ENCODE data around the gene RPS17. TPM values are rescaled to one million over a fixed set of nuclear protein-coding genes. Genes with fewer than 3 reads are reported as not detected.

RPS17 gene
- total RNA-seq, 2 donors from 2014 or later = 987 to 1,378 TPM

DNA sequence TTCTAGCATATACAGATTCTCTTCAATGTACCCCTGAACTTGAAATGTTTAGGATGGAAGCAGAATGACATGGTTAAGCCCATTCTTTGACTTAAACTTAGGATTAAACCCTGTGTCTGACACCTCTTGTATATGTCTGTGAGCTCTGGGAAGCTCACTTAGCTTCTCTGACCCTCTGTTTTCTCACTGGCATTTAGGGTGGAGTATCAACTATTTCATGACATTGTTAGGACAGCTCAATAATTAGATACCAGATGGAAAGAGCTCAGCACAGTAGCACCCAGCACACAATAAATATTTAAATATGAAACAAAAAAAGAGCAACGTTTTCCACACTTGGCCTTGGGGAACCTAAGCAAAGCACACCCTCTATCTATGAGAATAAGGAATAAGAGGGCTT lies 18.2 kb upstream of the RPS17 start:
- ATAC-seq (no peak), DNase-seq (no peak)
- Histone ChIP-seq H3K4me1 (no peaks in the 10 kb centered on the region), H3K9me3 (no peaks in the 10 kb centered on the region), H3K36me3 (replicated peaks in 1 of 2; ENCODE audit: insufficient read depth in 1 of 2, low read depth in 2 of 2) (no peaks in the 10 kb centered on the region), H3K4me3 (no peak overlapping the region), H3K27me3 (no peaks in the 10 kb centered on the region), H3K27ac (no peak overlapping the region)
- intact Hi-C loops (cut with DNase I) = no loop called here
- WGBS, 2 donors = 19 to 42% methylated on average over 1 of the region's 1 CpG
- TF ChIP-seq, protein P1, sequence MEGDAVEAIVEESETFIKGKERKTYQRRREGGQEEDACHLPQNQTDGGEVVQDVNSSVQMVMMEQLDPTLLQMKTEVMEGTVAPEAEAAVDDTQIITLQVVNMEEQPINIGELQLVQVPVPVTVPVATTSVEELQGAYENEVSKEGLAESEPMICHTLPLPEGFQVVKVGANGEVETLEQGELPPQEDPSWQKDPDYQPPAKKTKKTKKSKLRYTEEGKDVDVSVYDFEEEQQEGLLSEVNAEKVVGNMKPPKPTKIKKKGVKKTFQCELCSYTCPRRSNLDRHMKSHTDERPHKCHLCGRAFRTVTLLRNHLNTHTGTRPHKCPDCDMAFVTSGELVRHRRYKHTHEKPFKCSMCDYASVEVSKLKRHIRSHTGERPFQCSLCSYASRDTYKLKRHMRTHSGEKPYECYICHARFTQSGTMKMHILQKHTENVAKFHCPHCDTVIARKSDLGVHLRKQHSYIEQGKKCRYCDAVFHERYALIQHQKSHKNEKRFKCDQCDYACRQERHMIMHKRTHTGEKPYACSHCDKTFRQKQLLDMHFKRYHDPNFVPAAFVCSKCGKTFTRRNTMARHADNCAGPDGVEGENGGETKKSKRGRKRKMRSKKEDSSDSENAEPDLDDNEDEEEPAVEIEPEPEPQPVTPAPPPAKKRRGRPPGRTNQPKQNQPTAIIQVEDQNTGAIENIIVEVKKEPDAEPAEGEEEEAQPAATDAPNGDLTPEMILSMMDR (IDR thresholded peaks at IDR 0.05) = no peak
- TF ChIP-seq POLR2A (IDR thresholded peaks at IDR 0.05) = no peak

DNA sequence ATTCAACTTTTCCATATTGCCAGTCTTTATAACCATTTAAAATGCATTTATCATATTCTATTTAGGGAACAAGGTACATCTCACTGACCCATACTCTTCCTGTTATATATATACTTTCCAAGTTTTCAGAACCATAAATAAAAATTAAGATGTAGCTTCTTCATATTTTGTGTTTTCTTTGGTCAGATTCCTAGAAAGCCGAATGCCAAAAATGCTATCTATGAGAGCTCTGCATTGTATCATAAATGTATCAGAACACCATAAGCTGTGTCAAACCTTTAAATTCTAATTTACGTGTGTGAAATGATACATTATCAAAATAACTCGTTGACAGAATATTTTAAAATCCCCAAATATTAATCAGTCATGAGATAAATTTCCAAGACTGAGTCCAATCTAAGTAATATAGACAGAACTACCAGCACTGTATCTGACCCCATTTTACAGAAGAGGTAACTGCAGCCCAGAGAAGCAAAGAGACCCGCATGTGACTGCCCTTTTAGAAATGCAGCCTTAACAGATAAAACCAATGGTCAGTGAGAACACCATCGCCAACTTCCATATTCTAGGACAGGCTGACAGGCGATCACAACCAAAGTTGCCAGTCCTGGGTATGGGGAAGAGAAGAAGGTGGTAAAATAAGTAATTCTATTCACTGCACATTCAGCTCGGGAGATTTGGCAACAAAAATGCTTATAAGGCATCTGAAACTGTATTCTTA lies 16.2 kb upstream of the RPS17 start:
- WGBS, 2 donors = 74 to 78% methylated on average over 7 of the region's 7 CpGs
- no peaks in the 10 kb centered on the region for H3K27me3 ChIP-seq
- TF ChIP-seq POLR2A (IDR thresholded peaks at IDR 0.05) = no peak
- TF ChIP-seq, protein P1 (IDR thresholded peaks at IDR 0.05) = no peak
- no peaks in the 10 kb centered on the region for H3K4me1 ChIP-seq
- H3K27ac ChIP-seq = no peak overlapping the region
- ATAC-seq = no peak
- H3K9me3 ChIP-seq = no peaks in the 10 kb centered on the region
- intact Hi-C loops (cut with DNase I) = no loop called here
- H3K36me3 ChIP-seq (replicated peaks in 1 of 2; ENCODE audit: insufficient read depth in 1 of 2, low read depth in 2 of 2) = no peaks in the 10 kb centered on the region
- H3K4me3 ChIP-seq = no peak overlapping the region
- no peak for DNase-seq

DNA sequence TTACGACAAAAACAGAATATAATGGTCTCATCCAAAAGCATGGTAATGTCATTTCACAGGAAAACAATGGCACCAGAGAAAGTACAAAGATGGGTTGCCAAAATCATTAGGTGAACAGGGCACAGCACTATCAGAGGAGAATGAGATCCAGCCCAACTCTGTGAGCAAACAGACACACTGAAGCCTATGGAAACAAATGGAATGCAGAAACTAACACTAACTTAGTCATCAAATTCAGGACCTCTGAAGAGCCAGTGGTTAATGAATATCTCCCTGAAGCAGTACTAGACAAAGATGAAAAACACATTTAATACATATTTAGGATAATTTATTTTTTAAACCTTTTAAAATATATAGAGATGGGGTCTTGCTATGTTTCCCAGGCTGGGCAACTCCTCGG lies 14.6 kb upstream of the RPS17 start:
- DNase-seq = no peak
- no peak for TF ChIP-seq POLR2A (IDR thresholded peaks at IDR 0.05)
- TF ChIP-seq, protein P1 (IDR thresholded peaks at IDR 0.05) = no peak
- no peak for ATAC-seq
- no peak overlapping the region for H3K4me3 ChIP-seq
- 85 to 86% methylated on average over 2 of the region's 2 CpGs for WGBS, 2 donors
- no peaks in the 10 kb centered on the region for H3K36me3 ChIP-seq (replicated peaks in 1 of 2; ENCODE audit: insufficient read depth in 1 of 2, low read depth in 2 of 2)
- H3K4me1 ChIP-seq = no peaks in the 10 kb centered on the region
- no peak overlapping the region for H3K27ac ChIP-seq
- no peaks in the 10 kb centered on the region for H3K27me3 ChIP-seq
- no peaks in the 10 kb centered on the region for H3K9me3 ChIP-seq
- intact Hi-C loops (cut with DNase I) = no loop called here

DNA sequence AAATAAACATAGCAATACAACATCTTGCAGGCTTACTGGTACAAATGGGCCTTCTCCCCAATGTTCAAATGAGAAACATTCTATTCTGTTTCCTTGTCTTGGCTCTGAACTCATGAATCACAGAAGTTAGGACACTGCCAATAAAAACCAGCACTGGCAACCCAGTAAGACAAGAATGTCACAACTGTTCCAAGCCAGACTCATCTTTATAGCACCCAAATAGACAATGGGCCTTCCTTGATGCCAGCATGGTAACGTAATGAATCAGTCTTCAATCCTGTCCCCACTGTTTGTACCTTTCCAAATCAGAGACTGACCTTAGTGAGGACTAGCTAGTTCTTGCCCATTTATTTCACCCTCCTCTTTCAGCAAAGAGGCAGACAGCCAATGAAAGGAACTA lies 14.1 kb upstream of the RPS17 start:
- Histone ChIP-seq H3K27me3 (no peaks in the 10 kb centered on the region), H3K4me1 (no peaks in the 10 kb centered on the region), H3K9me3 (no peaks in the 10 kb centered on the region), H3K4me3 (no peak overlapping the region), H3K27ac (no peak overlapping the region), H3K36me3 (replicated peaks in 1 of 2; ENCODE audit: insufficient read depth in 1 of 2, low read depth in 2 of 2) (no peaks in the 10 kb centered on the region)
- TF ChIP-seq, protein P1 (IDR thresholded peaks at IDR 0.05) = no peak
- TF ChIP-seq POLR2A (IDR thresholded peaks at IDR 0.05) = no peak
- intact Hi-C loops (cut with DNase I) = no loop called here
- WGBS, 2 donors = 90 to 100% methylated on average over 1 of the region's 1 CpG
- ATAC-seq = no peak
- no peak for DNase-seq

DNA sequence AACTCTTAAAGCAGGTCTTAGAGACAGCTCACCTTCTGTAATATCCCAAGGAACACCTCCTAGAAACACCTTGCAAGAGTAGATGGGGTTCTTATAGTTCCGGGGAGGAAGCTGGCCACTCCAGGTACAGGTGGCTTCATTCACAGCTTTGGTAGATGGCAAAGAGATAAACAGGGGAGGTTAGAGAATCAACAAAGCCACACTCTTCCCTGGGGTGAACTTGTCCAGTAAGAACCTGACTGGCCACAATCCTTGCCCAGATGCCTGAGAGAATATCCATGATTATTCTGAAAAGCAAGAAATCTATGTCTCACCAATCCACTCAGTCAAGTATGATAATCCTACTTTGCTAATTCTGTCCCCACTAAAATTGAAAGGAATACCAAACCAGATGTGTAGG lies 13.6 kb upstream of the RPS17 start:
- TF ChIP-seq, protein P1 (IDR thresholded peaks at IDR 0.05) = no peak
- TF ChIP-seq POLR2A (IDR thresholded peaks at IDR 0.05) = no peak
- Histone ChIP-seq H3K4me3 (no peak overlapping the region), H3K4me1 (no peaks in the 10 kb centered on the region), H3K27ac (no peak overlapping the region), H3K27me3 (no peaks in the 10 kb centered on the region), H3K9me3 (no peaks in the 10 kb centered on the region), H3K36me3 (replicated peaks in 1 of 2; ENCODE audit: insufficient read depth in 1 of 2, low read depth in 2 of 2) (no peaks in the 10 kb centered on the region)
- no peak for DNase-seq
- ATAC-seq = no peak
- intact Hi-C loops (cut with DNase I) = no loop called here
- 64 to 81% methylated on average over 1 of the region's 1 CpG for WGBS, 2 donors
